Urinary bladder (tissue), 4 donors: ENCODE measurements around the gene MACROD2. TPM values are rescaled to one million over a fixed set of nuclear protein-coding genes. Genes with fewer than 3 reads are reported as not detected.
"Not testable (repeated sequence)": the region's sequence is repeated elsewhere in the genome, so short reads cannot be mapped to it uniquely, and the experiment has no call there.

Source experiments
- DNase-seq: peaks from one replicate; pipeline ENCODE4 v3.0.0-alpha.2; 2015; ENCODE audit errors: extremely low spot score
- H3K27ac ChIP-seq: one replicate; pipeline ENCODE4 v1.5.1; 2013; ENCODE audit warnings: low read depth, mild to moderate bottlenecking, moderate library complexity
- H3K36me3 ChIP-seq: one replicate; pipeline ENCODE4 v1.6.1; 2013; ENCODE audit warnings: mild to moderate bottlenecking, moderate library complexity; ENCODE audit not compliant: insufficient read depth
- H3K4me1 ChIP-seq: one replicate; pipeline ENCODE4 v1.6.1; 2013; ENCODE audit warnings: mild to moderate bottlenecking, moderate library complexity; ENCODE audit not compliant: insufficient read depth
- H3K4me3 ChIP-seq: one replicate; pipeline ENCODE4 v1.5.1; 2013; ENCODE audit warnings: low read depth, low read length
- WGBS: extraction: QIAGEN DNeasy Blood & Tissue Kit; methylation state at CpG from one replicate; pipeline ENCODE4 v1.1.7; 2013; 5-methylcytosine and 5-hydroxymethylcytosine counted together
- polyA plus RNA-seq: library from polyadenylated mRNA; stranded (reverse); fragments of 200-250 nt; gene quantifications from one replicate; pipeline ENCODE4 v1.2.3, GENCODE V29; 2013
- total RNA-seq: library from RNA; depleted of rRNA; stranded (reverse); fragments of >200 nt; gene quantifications from one replicate; pipeline ENCODE4 v1.2.3, GENCODE V29; 2014
- donor health status: healthy with polysubstance abuse.
- donor health status: healthy.

Gene MACROD2
- total and polyA plus RNA-seq, 2 donors, result 3.0 to 28.2 TPM

GRCh38 chr20:14178952-14179351 is 183.6 kb downstream of the MACROD2 start:
- H3K27ac ChIP-seq, result no peak overlapping the region
- H3K4me3 ChIP-seq, result no peak overlapping the region
- H3K4me1 ChIP-seq, result no peaks in the 10 kb centered on the region
- DNase-seq, result no peak
- no peaks in the 10 kb centered on the region for H3K36me3 ChIP-seq

GRCh38 chr20:14189794-14190402 is 194.6 kb downstream of the MACROD2 start:
- H3K4me3 ChIP-seq, result no peak overlapping the region
- no peak for DNase-seq
- no peaks in the 10 kb centered on the region for H3K36me3 ChIP-seq
- no peaks in the 10 kb centered on the region for H3K4me1 ChIP-seq
- WGBS, result 33% methylated on average over 1 of the region's 1 CpG
- H3K27ac ChIP-seq, result no peak overlapping the region

- Histone ChIP-seq H3K27ac (no peak overlapping the region), H3K4me1 (no peaks in the 10 kb centered on the region), H3K36me3 (no peaks in the 10 kb centered on the region), H3K4me3 (no peak overlapping the region)
- no peak for DNase-seq
Measured at GRCh38 chr20:14191559-14191958, 196.2 kb downstream of the MACROD2 start.

- no peak for DNase-seq
- Histone ChIP-seq H3K27ac (no peak overlapping the region), H3K4me1 (no peaks in the 10 kb centered on the region), H3K36me3 (no peaks in the 10 kb centered on the region), H3K4me3 (no peak overlapping the region)
- 95% methylated on average over 4 of the region's 4 CpGs for WGBS
Measured at GRCh38 chr20:14193443-14193842, 198.1 kb downstream of the MACROD2 start.

- H3K4me1 ChIP-seq, result no peaks in the 10 kb centered on the region
- 93% methylated on average over 2 of the region's 2 CpGs for WGBS
- H3K36me3 ChIP-seq, result no peaks in the 10 kb centered on the region
- H3K27ac ChIP-seq, result no peak overlapping the region
- DNase-seq, result no peak
- H3K4me3 ChIP-seq, result no peak overlapping the region
Measured at GRCh38 chr20:14193885-14194284, 198.6 kb downstream of the MACROD2 start.

- DNase-seq, result no peak
- WGBS, result 65% methylated on average over 1 of the region's 1 CpG
- H3K27ac ChIP-seq, result no peak overlapping the region
- H3K36me3 ChIP-seq, result no peaks in the 10 kb centered on the region
- no peaks in the 10 kb centered on the region for H3K4me1 ChIP-seq
- no peak overlapping the region for H3K4me3 ChIP-seq
Measured at GRCh38 chr20:14197097-14197496, 201.8 kb downstream of the MACROD2 start.

- no peak overlapping the region for H3K4me3 ChIP-seq
- no peak overlapping the region for H3K27ac ChIP-seq
- H3K36me3 ChIP-seq, result no peaks in the 10 kb centered on the region
- no peaks in the 10 kb centered on the region for H3K4me1 ChIP-seq
- no peak for DNase-seq
- 93% methylated on average over 3 of the region's 3 CpGs for WGBS
Measured at GRCh38 chr20:14198416-14198815, 203.1 kb downstream of the MACROD2 start.

- no peak for DNase-seq
- no peaks in the 10 kb centered on the region for H3K4me1 ChIP-seq
- WGBS, result 75% methylated on average over 2 of the region's 2 CpGs
- H3K27ac ChIP-seq, result no peak overlapping the region
- no peak overlapping the region for H3K4me3 ChIP-seq
- H3K36me3 ChIP-seq, result no peaks in the 10 kb centered on the region
Measured at GRCh38 chr20:14199111-14199510, 203.8 kb downstream of the MACROD2 start.

GRCh38 chr20:14203657-14204056 is 208.3 kb downstream of the MACROD2 start:
- DNase-seq, result no peak
- WGBS, result 98% methylated on average over 2 of the region's 2 CpGs
- H3K36me3 ChIP-seq, result no peaks in the 10 kb centered on the region
- H3K4me1 ChIP-seq, result no peaks in the 10 kb centered on the region
- H3K4me3 ChIP-seq, result no peak overlapping the region
- no peak overlapping the region for H3K27ac ChIP-seq

GRCh38 chr20:14207591-14207990 is 212.3 kb downstream of the MACROD2 start:
- Histone ChIP-seq H3K27ac (no peak overlapping the region), H3K4me1 (no peaks in the 10 kb centered on the region), H3K36me3 (no peaks in the 10 kb centered on the region), H3K4me3 (no peak overlapping the region)
- 60% methylated on average over 4 of the region's 4 CpGs for WGBS
- no peak for DNase-seq

- no peak for DNase-seq
- Histone ChIP-seq H3K4me3 (no peak overlapping the region), H3K27ac (no peak overlapping the region), H3K4me1 (no peaks in the 10 kb centered on the region), H3K36me3 (no peaks in the 10 kb centered on the region)
- 88% methylated on average over 1 of the region's 1 CpG for WGBS
Measured at GRCh38 chr20:14208956-14209355, 213.6 kb downstream of the MACROD2 start.

GRCh38 chr20:14210146-14210545 is 214.8 kb downstream of the MACROD2 start:
- Histone ChIP-seq H3K27ac (no peak overlapping the region), H3K4me3 (no peak overlapping the region), H3K36me3 (no peaks in the 10 kb centered on the region), H3K4me1 (no peaks in the 10 kb centered on the region)
- no peak for DNase-seq
- 66% methylated on average over 1 of the region's 1 CpG for WGBS

- WGBS, result 56% methylated on average over 1 of the region's 1 CpG
Measured at GRCh38 chr20:14214046-14214445, 218.7 kb downstream of the MACROD2 start.

GRCh38 chr20:14215880-14216279 is 220.6 kb downstream of the MACROD2 start:
- H3K4me3 ChIP-seq, H3K36me3 ChIP-seq, H3K27ac ChIP-seq, DNase-seq, H3K4me1 ChIP-seq: not testable (repeated sequence)
- WGBS, result 73% methylated on average over 1 of the region's 1 CpG

More at GRCh38 chr20:14214046-14214445, 218.7 kb downstream of the MACROD2 start:
- no peak overlapping the region for H3K4me3 ChIP-seq
- H3K4me1 ChIP-seq, result no peaks in the 10 kb centered on the region
- no peak for DNase-seq
- no peaks in the 10 kb centered on the region for H3K36me3 ChIP-seq
- H3K27ac ChIP-seq, result no peak overlapping the region
